NCI-H2171 treated with DMSO at 0.1 percent for 48 hours (cell line): ENCODE measurements around the gene FSTL4.
"Not testable (repeated sequence)": the region's sequence is repeated elsewhere in the genome, so short reads cannot be mapped to it uniquely, and the experiment has no call there.

ENCODE experiments used
- DNase-seq: peaks from one replicate; lab custom pipeline; 2025; lab: John Stamatoyannopoulos, UW

FSTL4 gene

GRCh38 chr5:133222521-133222920 is 389.8 kb downstream of the FSTL4 start:
- DNase-seq: no peak

- no peak for DNase-seq
Measured at GRCh38 chr5:133222040-133222439, 390.3 kb downstream of the FSTL4 start.

- no peak for DNase-seq
Measured at GRCh38 chr5:133220851-133221674, 391.3 kb downstream of the FSTL4 start.

- no peak for DNase-seq
Measured at GRCh38 chr5:133219296-133219695, 393.0 kb downstream of the FSTL4 start.

- not testable (repeated sequence) for DNase-seq
Measured at GRCh38 chr5:133216138-133216537, 396.2 kb downstream of the FSTL4 start.

GRCh38 chr5:133214153-133214820 is 398.1 kb downstream of the FSTL4 start:
- no peak for DNase-seq

GRCh38 chr5:133205649-133206048 is 406.7 kb downstream of the FSTL4 start:
- DNase-seq: no peak

GRCh38 chr5:133205204-133205603 is 407.1 kb downstream of the FSTL4 start:
- DNase-seq: no peak

GRCh38 chr5:133203317-133204305 is 408.7 kb downstream of the FSTL4 start:
- DNase-seq: peak; percentile 73

GRCh38 chr5:133202066-133202665 is 410.2 kb downstream of the FSTL4 start:
- no peak for DNase-seq

GRCh38 chr5:133201310-133201709 is 411.0 kb downstream of the FSTL4 start:
- no peak for DNase-seq

GRCh38 chr5:133200256-133200655 is 412.1 kb downstream of the FSTL4 start:
- no peak for DNase-seq

GRCh38 chr5:133199417-133200178 is 412.7 kb downstream of the FSTL4 start:
- DNase-seq: no peak

GRCh38 chr5:133198511-133198910 is 413.8 kb downstream of the FSTL4 start:
- DNase-seq: no peak

GRCh38 chr5:133196441-133197085 is 415.8 kb downstream of the FSTL4 start:
- no peak for DNase-seq

GRCh38 chr5:133195250-133195649 is 417.1 kb downstream of the FSTL4 start:
- no peak for DNase-seq

GRCh38 chr5:133193794-133194193 is 418.5 kb downstream of the FSTL4 start:
- DNase-seq: no peak

GRCh38 chr5:133192716-133193115 is 419.6 kb downstream of the FSTL4 start:
- DNase-seq: no peak

GRCh38 chr5:133189881-133190280 is 422.5 kb downstream of the FSTL4 start:
- no peak for DNase-seq

GRCh38 chr5:133179405-133179804 is 432.9 kb downstream of the FSTL4 start:
- DNase-seq: no peak
